Tongue (tissue), 3 donors: ENCODE data around the gene NFKBIL1. TPM values are rescaled to one million over a fixed set of nuclear protein-coding genes. Genes with fewer than 3 reads are reported as not detected.
A peak's percentile ranks its signal among the peaks of the same experiment; 100 is the strongest.
"Not testable (repeated sequence)": the region's sequence is repeated elsewhere in the genome, so short reads cannot be mapped to it uniquely, and the experiment has no call there.

Experiments
- DNase-seq: peaks from one replicate; pipeline ENCODE4 v3.0.0-alpha.2; 2015
- small RNA-seq: library from RNA; depleted of rRNA; stranded (forward); fragments of <200 nt; gene quantifications from one replicate; pipeline ENCODE3, GENCODE V24; 2014; ENCODE audit warnings: low replicate concordance
- total RNA-seq: library from RNA; depleted of rRNA; stranded (reverse); fragments of >200 nt; gene quantifications from one replicate; pipeline ENCODE4 v1.2.3, GENCODE V29; 2014

Gene NFKBIL1
- total RNA-seq, 1 donor from 2014 or later, result 11.4 TPM

DNA sequence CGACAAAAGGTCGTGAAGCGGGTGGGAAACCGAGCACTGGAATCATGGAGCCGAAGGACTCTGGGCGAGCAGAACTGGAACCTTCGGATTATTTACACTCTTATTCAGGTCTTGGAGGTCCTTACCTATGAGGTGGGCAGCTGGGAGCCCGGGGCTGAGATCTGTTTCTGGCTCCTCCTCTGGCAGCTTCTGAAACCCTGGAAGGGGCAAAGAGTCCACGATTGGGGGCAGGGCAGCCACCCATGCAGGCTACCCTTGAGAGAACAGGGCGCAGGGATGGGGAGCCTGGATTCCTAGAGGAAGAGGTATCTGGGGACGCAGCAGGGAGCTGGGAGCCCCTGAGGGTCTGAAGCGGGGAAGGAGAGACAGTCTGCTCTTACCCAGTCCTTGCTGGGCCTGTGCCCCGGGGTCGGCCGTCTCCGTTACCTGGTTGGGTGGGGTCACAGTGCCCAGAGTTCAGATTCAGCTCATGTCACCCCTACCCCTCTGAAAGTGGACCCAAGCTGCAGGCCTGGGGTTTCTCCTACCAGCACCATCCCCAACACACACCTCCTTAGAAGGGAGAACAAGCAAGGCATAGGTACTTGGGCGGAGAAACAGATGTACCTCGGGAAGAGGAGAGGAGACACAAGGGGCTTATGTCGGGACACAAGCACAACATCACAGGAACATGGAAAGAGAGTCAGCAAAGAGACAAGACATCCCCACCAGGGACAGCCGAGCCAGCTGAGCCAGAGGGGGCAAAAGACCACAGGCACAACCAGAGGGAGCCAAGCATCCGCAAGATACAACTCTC lies 34.2 kb downstream of the NFKBIL1 start:
- no peak for DNase-seq

GRCh38 chr6:31582230-31582643 lies 34.8 kb downstream of the NFKBIL1 start, which contains the start of gene LTB:
Gene LTB, minus strand, starts transcription at chr6:31582424. Its CDS starts 7 bp downstream, at chr6:31582417.
- DNase-seq, result no peak

DNA sequence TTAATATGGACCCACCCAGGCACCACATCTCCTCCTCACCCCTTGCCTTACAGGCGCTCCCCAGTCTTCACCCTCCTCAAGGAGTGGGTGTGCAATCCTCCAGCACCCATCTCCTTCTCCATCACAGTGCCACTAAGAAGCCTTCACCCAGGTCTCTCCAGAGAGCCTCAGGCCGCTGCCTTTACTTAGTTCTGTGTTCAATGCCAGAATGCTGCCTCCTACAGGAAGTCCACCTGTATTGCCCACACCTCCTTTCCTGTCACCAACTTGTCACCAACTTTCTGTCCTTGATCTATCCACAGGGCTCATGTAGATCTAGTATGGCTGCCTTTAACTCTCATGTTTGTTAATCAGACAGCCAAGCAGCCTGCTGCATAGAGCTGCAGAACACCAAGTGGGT lies 38.1 kb downstream of the NFKBIL1 start:
- no peak for DNase-seq

DNA sequence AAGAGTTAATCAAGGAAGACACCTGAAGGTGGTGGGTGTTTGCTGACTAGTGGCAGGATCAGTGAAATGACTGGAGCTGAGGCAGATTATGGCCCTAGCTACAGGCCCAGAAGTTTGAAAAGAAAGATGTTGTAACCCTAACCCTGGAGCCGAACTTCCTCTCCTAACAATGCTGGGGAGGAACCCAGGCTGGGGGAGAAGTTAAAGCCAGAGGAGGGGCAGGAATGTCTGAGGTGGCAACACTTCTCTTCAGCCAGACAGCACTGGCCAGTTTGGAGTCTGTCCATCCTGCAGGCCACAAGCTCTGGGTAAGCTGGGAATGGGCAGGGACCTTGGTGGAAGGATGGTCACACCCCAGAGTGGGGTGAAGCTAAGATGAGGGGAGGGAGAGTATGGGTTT lies 38.6 kb downstream of the NFKBIL1 start, which contains the start of gene LST1:
Gene LST1, plus strand, starts transcription at position 270 of the 400 bp plus-strand sequence. CDS start 1,023 bp downstream, outside the sequence.
- DNase-seq, result no peak

DNA sequence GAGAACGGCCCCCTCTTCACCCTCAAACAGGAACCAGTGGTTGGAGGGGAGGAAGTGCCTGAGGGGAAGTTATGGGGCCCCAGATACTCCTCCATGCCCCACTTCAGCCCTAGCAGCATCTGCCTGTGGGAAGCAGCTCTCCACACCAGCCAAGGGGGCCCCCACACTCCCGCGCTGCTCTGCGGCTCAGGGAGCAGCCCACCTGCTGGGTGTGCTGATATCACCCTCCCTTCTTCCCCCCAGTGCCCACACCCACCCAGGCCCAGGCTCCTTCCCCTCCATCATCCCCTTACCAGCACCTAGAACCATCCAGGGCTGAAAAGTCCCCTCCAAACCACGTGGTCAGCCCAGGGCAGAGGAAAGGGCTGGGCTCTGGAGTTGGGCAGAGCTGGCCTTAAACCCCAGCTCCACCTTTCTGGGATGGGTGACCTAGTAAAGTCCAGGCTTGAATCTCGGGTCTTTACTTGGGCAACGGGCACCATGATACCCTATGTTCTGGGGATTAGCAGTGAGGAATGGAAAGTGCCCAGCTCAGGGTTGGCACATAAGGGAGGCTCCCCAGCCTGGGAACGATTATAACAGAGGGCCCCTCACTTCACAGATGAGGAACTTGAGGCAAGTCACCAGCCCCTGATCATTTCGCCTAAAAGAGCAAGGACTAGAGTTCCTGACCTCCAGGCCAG lies 39.3 kb downstream of the NFKBIL1 start:
- DNase-seq, result no peak

- DNase-seq, result no peak
Observed at GRCh38 chr6:31587791-31588777, 40.7 kb downstream of the NFKBIL1 start.

DNA sequence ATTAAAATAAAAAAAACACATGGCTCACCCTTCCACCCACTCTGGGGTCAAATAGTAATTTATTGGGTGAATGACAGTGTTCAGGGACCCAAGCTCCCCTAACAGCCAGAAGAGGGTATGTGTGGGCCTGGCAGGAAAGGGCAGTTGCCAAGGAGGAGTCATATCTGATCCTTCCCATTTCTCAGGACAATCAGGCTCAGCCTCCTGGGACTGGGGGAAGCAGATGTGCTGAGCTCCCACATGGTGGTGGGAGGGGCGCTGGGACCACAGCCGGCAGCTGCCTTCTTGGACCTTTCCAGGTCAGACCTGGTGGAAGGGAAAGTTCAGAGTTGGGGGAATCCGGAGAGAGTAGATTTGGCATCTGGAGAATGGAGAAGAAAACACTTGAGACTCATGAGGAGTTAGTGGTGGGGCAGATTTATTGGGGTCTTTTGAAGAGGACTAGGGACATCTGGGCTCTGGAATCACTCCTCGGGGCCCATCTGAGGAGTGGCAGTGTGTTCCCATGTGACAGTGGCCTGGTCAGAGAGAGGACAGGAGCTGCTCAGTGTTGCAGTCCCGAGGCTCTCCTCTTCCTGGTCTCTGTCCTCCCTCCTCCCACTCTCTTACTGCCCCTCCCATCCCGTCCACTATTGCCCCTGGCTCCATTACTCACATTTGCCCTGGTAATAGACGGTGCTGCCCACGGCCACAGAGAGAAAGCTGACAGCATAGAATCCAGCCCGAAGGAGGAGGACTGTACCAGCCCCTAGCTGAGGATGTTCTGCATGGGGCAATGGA lies 41.7 kb downstream of the NFKBIL1 start:
- DNase-seq, result no peak

DNA sequence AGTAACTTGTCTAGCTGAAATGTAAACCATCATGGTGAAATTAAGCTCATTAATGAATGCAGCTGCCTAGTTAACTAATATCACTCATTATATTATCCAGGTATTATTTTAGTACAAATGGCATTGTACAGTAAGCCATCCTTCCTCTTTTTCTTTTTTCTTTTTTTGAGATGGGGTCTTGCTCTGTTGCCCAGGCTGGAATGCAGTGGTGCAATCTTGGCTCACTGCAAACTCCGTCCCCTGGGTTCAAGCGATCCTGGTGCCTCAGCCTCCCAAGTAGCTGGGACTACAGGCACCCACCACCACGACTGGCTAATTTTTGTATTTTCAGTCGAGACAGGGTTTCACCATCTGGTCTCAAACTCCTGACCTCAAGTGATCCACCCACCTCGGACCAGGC lies 43.3 kb downstream of the NFKBIL1 start:
- not testable (repeated sequence) for DNase-seq

DNA sequence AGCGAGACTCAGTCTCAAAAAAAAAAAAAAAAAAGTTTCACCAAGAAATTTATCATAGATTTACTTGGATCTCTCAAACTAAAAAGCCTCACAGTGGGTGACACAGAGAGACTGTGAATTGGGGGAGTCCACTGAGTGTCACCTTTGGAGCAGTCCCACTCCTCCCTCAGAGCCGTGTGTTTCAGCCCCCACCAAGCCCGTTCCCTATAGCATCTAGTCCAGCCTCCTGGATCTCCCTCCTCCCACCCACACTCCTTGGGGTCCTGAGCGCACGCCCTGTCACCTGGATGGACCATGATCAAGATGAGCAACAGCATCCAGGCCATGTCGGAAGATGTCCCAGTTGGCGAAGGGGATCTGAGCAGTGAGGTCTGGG lies 45.0 kb downstream of the NFKBIL1 start:
- DNase-seq, result no peak

GRCh38 chr6:31597006-31597405 lies 49.6 kb downstream of the NFKBIL1 start:
- no peak for DNase-seq

GRCh38 chr6:31607317-31607716 lies 59.9 kb downstream of the NFKBIL1 start:
- no peak for DNase-seq

Small RNAs within 50 kb of the gene (small RNA-seq; reads per million reads assigned to genes)
- gene AL663061.1 (not detected), gene SNORD117 (364 reads per million, percentile 98 among the genes with 10 or more reads in this experiment), gene SNORD84 (not detected)

Other genes starting within 250 kb of the NFKBIL1 start
- 451 TPM for gene HLA-B, start 190.4 kb upstream of the NFKBIL1 start, total RNA-seq
- 6.8 TPM for gene MICA, start 144.0 kb upstream of the NFKBIL1 start, total RNA-seq
- 3.9 TPM for gene MICB, start 49.5 kb upstream of the NFKBIL1 start, total RNA-seq
- gene MCCD1, start 18.6 kb upstream of the NFKBIL1 start, total RNA-seq, result not detected
- gene DDX39B, start 5.6 kb upstream of the NFKBIL1 start, total RNA-seq, result 319 TPM
- 1.3 TPM for gene ATP6V1G2, start 1.0 kb upstream of the NFKBIL1 start, total RNA-seq
- gene LTA, start 24.7 kb downstream of the NFKBIL1 start, total RNA-seq, result not detected
- gene TNF, start 28.0 kb downstream of the NFKBIL1 start, total RNA-seq, result not detected
- gene LTB, start 34.8 kb downstream of the NFKBIL1 start, total RNA-seq, result 1.7 TPM
- gene LST1, start 38.7 kb downstream of the NFKBIL1 start, total RNA-seq, result 1.5 TPM
- gene NCR3, start 45.4 kb downstream of the NFKBIL1 start, total RNA-seq, result not detected
- 10.9 TPM for gene AIF1, start 67.6 kb downstream of the NFKBIL1 start, total RNA-seq
- gene PRRC2A, start 73.1 kb downstream of the NFKBIL1 start, total RNA-seq, result 66.1 TPM
- gene BAG6, start 105.1 kb downstream of the NFKBIL1 start, total RNA-seq, result 154 TPM
- gene APOM, start 108.3 kb downstream of the NFKBIL1 start, total RNA-seq, result not detected
- 20.8 TPM for gene C6orf47, start 113.2 kb downstream of the NFKBIL1 start, total RNA-seq
- 18.0 TPM for gene GPANK1, start 117.4 kb downstream of the NFKBIL1 start, total RNA-seq
- gene CSNK2B, start 118.5 kb downstream of the NFKBIL1 start, total RNA-seq, result 92.1 TPM
- 2.6 TPM for gene LY6G5B, start 122.4 kb downstream of the NFKBIL1 start, total RNA-seq
- gene LY6G5C, start 133.5 kb downstream of the NFKBIL1 start, total RNA-seq, result not detected
- gene ABHD16A, start 155.7 kb downstream of the NFKBIL1 start, total RNA-seq, result 46.2 TPM
- gene LY6G6F, start 159.3 kb downstream of the NFKBIL1 start, total RNA-seq, result 0.82 TPM
- not detected for gene LY6G6D, start 167.7 kb downstream of the NFKBIL1 start, total RNA-seq
- 1.1 TPM for gene LY6G6C, start 174.1 kb downstream of the NFKBIL1 start, total RNA-seq
- not detected for gene MPIG6B, start 175.8 kb downstream of the NFKBIL1 start, total RNA-seq
- gene DDAH2, start 181.7 kb downstream of the NFKBIL1 start, total RNA-seq, result 114 TPM
- 131 TPM for gene CLIC1, start 188.9 kb downstream of the NFKBIL1 start, total RNA-seq
- gene MSH5, start 192.4 kb downstream of the NFKBIL1 start, total RNA-seq, result 9.6 TPM
- gene SAPCD1, start 215.0 kb downstream of the NFKBIL1 start, total RNA-seq, result not detected
- 2.3 TPM for gene VWA7, start 229.7 kb downstream of the NFKBIL1 start, total RNA-seq
- 42.5 TPM for gene VARS1, start 248.1 kb downstream of the NFKBIL1 start, total RNA-seq